H9 (cell line): Measurements from ENCODE around the gene CD79A. TPM values are rescaled to one million over a fixed set of nuclear protein-coding genes. Genes with fewer than 3 reads are reported as not detected.

Source experiments
- DNase-seq: peaks from one replicate; pipeline ENCODE4 v3.0.0-alpha.2; 2017
- H2AFZ ChIP-seq: one replicate; pipeline ENCODE4 v1.6.1; 2013; ENCODE audit warnings: mild to moderate bottlenecking, low read length, control low read depth, moderate library complexity
- H2AK5ac ChIP-seq: 2 replicates; pipeline ENCODE4 v1.6.1; 2013; ENCODE audit warnings: low read length, control low read depth, mixed read lengths; ENCODE audit not compliant: insufficient read length
- H2BK120ac ChIP-seq: one replicate; pipeline ENCODE4 v1.6.1; 2013; ENCODE audit warnings: low read depth, mild to moderate bottlenecking, low read length, control low read depth, inconsistent platforms; ENCODE audit not compliant: poor library complexity, severe bottlenecking
- H2BK12ac ChIP-seq: 2 replicates; pipeline ENCODE4 v1.6.1; 2013; ENCODE audit warnings: low read length, control low read depth, mixed read lengths, low read depth; ENCODE audit not compliant: insufficient read length
- H2BK15ac ChIP-seq: 2 replicates; pipeline ENCODE4 v1.6.1; 2013; ENCODE audit warnings: low read depth, low read length, control low read depth
- H2BK20ac ChIP-seq: one replicate; pipeline ENCODE4 v1.6.1; 2013; ENCODE audit warnings: low read depth, mild to moderate bottlenecking, low read length, control low read depth, inconsistent platforms; ENCODE audit not compliant: poor library complexity, severe bottlenecking
- H2BK5ac ChIP-seq: 2 replicates; pipeline ENCODE4 v1.6.1; 2013; ENCODE audit warnings: low read length, control low read depth, mixed read lengths; ENCODE audit not compliant: insufficient read length
- H3K14ac ChIP-seq: 2 replicates; pipeline ENCODE4 v1.6.1; 2013; ENCODE audit warnings: low read length, control low read depth; ENCODE audit not compliant: insufficient read depth
- H3K18ac ChIP-seq: 2 replicates; pipeline ENCODE4 v1.6.1; 2013; ENCODE audit warnings: low read depth, mild to moderate bottlenecking, mixed read lengths, low read length, control low read depth; ENCODE audit not compliant: insufficient read length
- H3K23ac ChIP-seq: 2 replicates; pipeline ENCODE4 v1.6.1; 2013; ENCODE audit warnings: low read length, control low read depth, mixed read lengths, low read depth; ENCODE audit not compliant: insufficient read length
- H3K23me2 ChIP-seq: 2 replicates; pipeline ENCODE4 v1.6.1; 2013; ENCODE audit warnings: low read depth, mild to moderate bottlenecking, mixed read lengths, low read length, control low read depth; ENCODE audit not compliant: insufficient read length, poor library complexity, severe bottlenecking
- H3K27ac ChIP-seq: 2 replicates; pipeline ENCODE4 v1.5.1; 2013; ENCODE audit warnings: low read length, control low read depth, mixed read lengths, low read depth; ENCODE audit not compliant: insufficient read length
- H3K27me3 ChIP-seq: 2 replicates; pipeline ENCODE4 v1.6.1; 2013; ENCODE audit warnings: low read length, control low read depth, inconsistent platforms; ENCODE audit not compliant: insufficient read depth
- H3K4ac ChIP-seq: 2 replicates; pipeline ENCODE4 v1.6.1; 2013; ENCODE audit warnings: low read depth, mild to moderate bottlenecking, control low read depth, inconsistent platforms, low read length, moderate library complexity
- H3K4me1 ChIP-seq: 2 replicates; pipeline ENCODE4 v1.6.1; 2013; ENCODE audit warnings: low read length, control low read depth, inconsistent platforms; ENCODE audit not compliant: insufficient read depth
- H3K4me2 ChIP-seq: 2 replicates; pipeline ENCODE4 v1.6.1; 2013; ENCODE audit warnings: low read length, control low read depth, mixed read lengths; ENCODE audit not compliant: insufficient read length, insufficient read depth
- H3K56ac ChIP-seq: 2 replicates; pipeline ENCODE4 v1.6.1; 2013; ENCODE audit warnings: low read depth, mild to moderate bottlenecking, mixed read lengths, low read length, control low read depth; ENCODE audit not compliant: insufficient read length
- H3K79me1 ChIP-seq: 2 replicates; pipeline ENCODE4 v1.6.1; 2013; ENCODE audit warnings: low read depth, mild to moderate bottlenecking, moderate library complexity, low read length, control low read depth, inconsistent platforms; ENCODE audit not compliant: insufficient read depth, poor library complexity, severe bottlenecking
- H3K79me2 ChIP-seq: 2 replicates; pipeline ENCODE4 v1.6.1; 2013; ENCODE audit warnings: low read length, control low read depth, inconsistent platforms; ENCODE audit not compliant: insufficient read depth
- H3K9ac ChIP-seq: 2 replicates; pipeline ENCODE4 v1.6.1; 2013; ENCODE audit warnings: low read length, control low read depth, mixed read lengths; ENCODE audit not compliant: insufficient read length; ENCODE audit errors: extremely low read depth
- H3K9me3 ChIP-seq: one replicate; pipeline ENCODE4 v1.6.1; 2013; ENCODE audit warnings: low read depth, low read length, inconsistent platforms; ENCODE audit not compliant: control insufficient read depth
- H3T11ph ChIP-seq: one replicate; pipeline ENCODE4 v1.6.1; 2013; ENCODE audit warnings: mild to moderate bottlenecking, low read length, control low read depth, inconsistent platforms
- H4K20me1 ChIP-seq: one replicate; pipeline ENCODE4 v1.6.1; 2013; ENCODE audit not compliant: control insufficient read depth, insufficient read length, insufficient read depth
- H4K5ac ChIP-seq: 2 replicates; pipeline ENCODE4 v1.6.1; 2013; ENCODE audit warnings: low read depth, mild to moderate bottlenecking, mixed read lengths, low read length, control low read depth; ENCODE audit not compliant: insufficient read length
- H4K8ac ChIP-seq: replicated peaks from 2 replicates; pipeline ENCODE4 v1.6.1; 2013; ENCODE audit warnings: low read length, control low read depth, mixed read lengths, low read depth; ENCODE audit not compliant: insufficient read length
- H4K91ac ChIP-seq: 2 replicates; pipeline ENCODE4 v1.6.1; 2013; ENCODE audit warnings: low read depth, mild to moderate bottlenecking, moderate library complexity, mixed read lengths, low read length, control low read depth; ENCODE audit not compliant: insufficient read length
- H3K27ac Mint-ChIP-seq, 3 experiments: 2 replicates in 2 of 3; 3 replicates in 1 of 3; pipeline ENCODE4 v1.8.0; 2020 to 2021; ENCODE audit warnings: mixed read lengths in 3 of 3, mild to moderate bottlenecking in 1 of 3, moderate library complexity in 1 of 3
- H3K27me3 Mint-ChIP-seq: 2 replicates; pipeline ENCODE4 v1.8.0; 2021; ENCODE audit warnings: low read depth, mild to moderate bottlenecking, moderate library complexity, mixed read lengths
- H3K36me3 Mint-ChIP-seq, 3 experiments: 2 replicates in 2 of 3; 3 replicates in 1 of 3; pipeline ENCODE4 v1.8.0; 2020 to 2021; ENCODE audit warnings: low read depth in 3 of 3, mixed read lengths in 3 of 3; ENCODE audit not compliant: insufficient read depth in 1 of 3
- H3K4me1 Mint-ChIP-seq, 2 experiments: 2 replicates each; pipeline ENCODE4 v1.8.0; 2020; ENCODE audit warnings: mixed read lengths in 2 of 2
- H3K4me3 Mint-ChIP-seq, 2 experiments: 2 replicates in 1 of 2; 3 replicates in 1 of 2; pipeline ENCODE4 v1.8.0; 2020 to 2021; ENCODE audit warnings: mild to moderate bottlenecking in 2 of 2, mixed read lengths in 2 of 2, moderate library complexity in 1 of 2
- H3K9me3 Mint-ChIP-seq, 2 experiments: 2 replicates in 1 of 2; 3 replicates in 1 of 2; pipeline ENCODE4 v1.8.0; 2020; ENCODE audit warnings: mild to moderate bottlenecking in 2 of 2, mixed read lengths in 2 of 2, moderate library complexity in 1 of 2
- CTCF ChIP-seq: fragments of 200-600 bp; sonication (generic); conservative IDR thresholded peaks from 3 replicates; pipeline ENCODE4 v1.8.0; 2021; ENCODE audit warnings: antibody characterized with exemption, mild to moderate bottlenecking
- WGBS: extraction: QIAGEN DNeasy Blood & Tissue Kit; methylation state at CpG from one replicate; pipeline ENCODE4 v1.1.7; 2013; ENCODE audit warnings: missing lambda C conversion rate, low lambda C conversion rate, mixed read lengths; ENCODE audit not compliant: insufficient read length; ENCODE audit errors: extremely low coverage; 5-methylcytosine and 5-hydroxymethylcytosine counted together
- total RNA-seq: library from RNA; stranded (reverse); gene quantifications from 2 replicates; pipeline ENCODE4 v1.2.1, GENCODE V29; 2021

Gene CD79A
- total RNA-seq, 1 experiment from 2014 or later: 0.22 TPM

GRCh38 chr19:41907994-41908615 is 31.0 kb downstream of the CD79A start:
- H3T11ph ChIP-seq: no peak overlapping the region
- Mint-ChIP-seq H3K27me3 (peaks cover 3% of the 10 kb centered on the region), H3K9me3 (peaks cover 0 to 2% of the 10 kb centered on the region in 2 experiments; a peak in 1 of 5 replicates), H3K4me1 (peaks cover 6 to 25% of the 10 kb centered on the region in 2 experiments; a peak in 3 of 4 replicates), H3K27ac (no peak overlapping the region), H3K36me3 (peaks cover 13 to 32% (median 27%) of the 10 kb centered on the region in 3 experiments; a peak in 6 of 7 replicates), H3K4me3 (no peak overlapping the region)
- no peak overlapping the region for H3K4me2 ChIP-seq
- H3K79me2 ChIP-seq: no peaks in the 10 kb centered on the region
- no peak overlapping the region for H4K5ac ChIP-seq
- H3K18ac ChIP-seq: no peak overlapping the region
- no peak overlapping the region for H3K23ac ChIP-seq
- no peak overlapping the region for H3K56ac ChIP-seq
- DNase-seq: no peak
- no peak overlapping the region for H2BK12ac ChIP-seq
- H2BK120ac ChIP-seq: no peak overlapping the region
- no peaks in the 10 kb centered on the region for H3K4me1 ChIP-seq
- no peak overlapping the region for H3K27ac ChIP-seq
- H3K27me3 ChIP-seq: peaks cover 29% of the 10 kb centered on the region
- no peaks in the 10 kb centered on the region for H4K20me1 ChIP-seq
- H3K9me3 ChIP-seq: no peaks in the 10 kb centered on the region
- H2BK5ac ChIP-seq: no peak overlapping the region
- H2AFZ ChIP-seq: no peak overlapping the region
- no peak for TF ChIP-seq CTCF
- no peak overlapping the region for H2AK5ac ChIP-seq
- H3K14ac ChIP-seq: no peak overlapping the region
- H2BK15ac ChIP-seq: no peak overlapping the region
- H3K4ac ChIP-seq: no peak overlapping the region
- H3K23me2 ChIP-seq: peaks cover 3% of the 10 kb centered on the region
- H3K9ac ChIP-seq: no peak overlapping the region
- H3K79me1 ChIP-seq: no peaks in the 10 kb centered on the region
- no CpG with 5 or more reads among the region's 25 CpGs for WGBS
- H4K8ac ChIP-seq: no peak overlapping the region
- H4K91ac ChIP-seq: no peak overlapping the region
- H2BK20ac ChIP-seq: no peak overlapping the region
